Activated CD4-positive, CD25-positive, alpha-beta regulatory T cell treated with anti-CD3 and anti-CD28 coated beads, Interleukin-2, amount 50 U/mL, for 24 hours (primary cell): ENCODE measurements around the gene GLRX.

Experiments used
- ATAC-seq, 2 donors: fragments of 150-1000 bp; cut with Tn5 transposase; one replicate each; pipeline ENCODE4 v1.10.0; 2021; ENCODE audit warnings: mild to moderate bottlenecking in 1 of 2, moderate library complexity in 1 of 2

The GLRX gene

DNA sequence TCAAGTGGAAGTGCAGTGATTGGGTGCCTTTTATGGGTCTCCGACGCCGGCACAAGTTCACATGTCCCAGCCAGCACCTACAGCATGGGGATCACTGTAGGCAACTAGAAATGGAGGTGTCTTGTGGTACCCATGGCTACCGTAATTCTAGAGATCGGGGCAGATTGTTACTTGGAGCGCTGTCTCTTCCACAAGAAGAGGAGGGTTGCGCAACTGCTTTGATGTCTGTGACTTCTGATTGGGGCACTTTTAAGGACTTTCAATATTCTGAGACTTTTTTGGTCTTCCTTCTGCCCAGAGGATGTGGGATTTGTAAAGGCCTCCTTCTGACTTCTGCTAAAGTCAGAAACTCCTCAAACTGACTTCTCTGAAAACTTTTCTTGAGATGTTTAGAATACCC is 41.9 kb downstream of the GLRX start:
- no peak for ATAC-seq

DNA sequence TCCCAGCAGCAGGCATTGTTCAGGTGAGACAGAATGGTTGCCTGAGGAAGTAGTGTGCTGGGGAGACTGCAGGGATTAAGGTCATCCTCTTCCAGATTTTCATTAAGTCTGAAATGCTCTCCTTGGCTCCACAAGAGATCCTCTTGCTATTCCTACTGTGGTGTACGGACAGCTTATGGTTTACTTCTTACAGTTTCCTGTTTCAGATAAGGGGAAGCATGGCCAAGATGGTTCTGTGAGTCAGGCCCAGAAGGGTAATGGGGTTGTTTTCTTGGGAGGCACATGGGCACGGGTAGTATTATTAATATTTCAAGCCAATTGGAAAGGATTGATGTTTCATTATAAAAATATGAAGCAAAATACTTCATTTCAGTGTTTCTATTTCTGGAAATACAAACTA is 42.9 kb downstream of the GLRX start:
- no peak for ATAC-seq

DNA sequence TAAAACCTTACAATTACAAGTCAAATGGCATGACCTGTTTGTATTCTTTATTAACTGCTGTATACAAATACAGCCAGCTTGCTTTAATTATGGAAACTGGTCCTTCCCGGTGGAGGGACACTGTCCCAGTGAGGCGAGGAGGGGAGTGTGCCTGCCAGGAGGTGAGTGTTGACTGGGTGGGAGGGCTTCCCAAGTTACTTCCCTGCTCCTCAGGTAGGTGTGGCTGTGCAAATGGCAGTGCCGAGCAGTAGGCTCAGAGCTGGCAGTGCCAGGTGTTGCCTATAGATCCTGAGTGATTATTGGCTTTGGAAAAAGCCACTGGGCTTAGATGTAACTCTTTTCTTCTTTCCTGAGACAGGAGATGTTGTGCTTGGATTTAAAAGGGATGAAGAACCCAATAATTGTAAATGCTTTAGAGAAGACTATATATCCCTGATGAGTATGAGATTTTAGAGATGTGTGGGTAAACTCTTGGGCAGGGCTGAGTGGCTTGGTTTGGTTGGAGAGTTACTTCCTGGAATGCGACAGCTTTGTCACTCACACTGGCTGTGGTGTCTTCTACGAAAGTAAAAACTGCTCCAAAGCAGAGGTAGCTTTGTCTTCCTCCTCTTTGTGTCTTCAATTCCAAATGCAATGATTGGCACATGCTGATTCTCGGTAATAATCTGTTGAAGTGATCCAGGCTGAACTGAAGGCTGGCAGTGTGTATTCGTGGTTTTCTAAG is 43.7 kb downstream of the GLRX start:
- no peak for ATAC-seq

DNA sequence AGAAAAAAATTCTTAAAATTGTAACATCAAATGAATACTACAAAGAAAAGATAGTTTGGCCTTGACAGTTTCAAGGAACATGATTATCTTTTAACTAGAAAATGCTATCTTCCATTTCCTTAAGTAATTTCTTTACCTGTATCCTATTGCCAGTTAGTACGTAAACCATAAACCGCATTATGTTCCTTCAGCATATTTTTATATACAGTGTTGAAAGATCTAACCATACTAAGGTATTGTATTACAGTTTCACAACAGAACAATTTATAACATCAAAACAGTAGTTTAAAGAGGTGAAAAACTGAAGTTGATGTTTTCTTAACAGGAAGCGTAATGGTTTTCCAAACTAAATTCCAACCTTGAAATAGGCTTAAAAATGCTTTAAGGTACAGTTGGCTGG is 45.1 kb downstream of the GLRX start:
- ATAC-seq, result no peak

DNA sequence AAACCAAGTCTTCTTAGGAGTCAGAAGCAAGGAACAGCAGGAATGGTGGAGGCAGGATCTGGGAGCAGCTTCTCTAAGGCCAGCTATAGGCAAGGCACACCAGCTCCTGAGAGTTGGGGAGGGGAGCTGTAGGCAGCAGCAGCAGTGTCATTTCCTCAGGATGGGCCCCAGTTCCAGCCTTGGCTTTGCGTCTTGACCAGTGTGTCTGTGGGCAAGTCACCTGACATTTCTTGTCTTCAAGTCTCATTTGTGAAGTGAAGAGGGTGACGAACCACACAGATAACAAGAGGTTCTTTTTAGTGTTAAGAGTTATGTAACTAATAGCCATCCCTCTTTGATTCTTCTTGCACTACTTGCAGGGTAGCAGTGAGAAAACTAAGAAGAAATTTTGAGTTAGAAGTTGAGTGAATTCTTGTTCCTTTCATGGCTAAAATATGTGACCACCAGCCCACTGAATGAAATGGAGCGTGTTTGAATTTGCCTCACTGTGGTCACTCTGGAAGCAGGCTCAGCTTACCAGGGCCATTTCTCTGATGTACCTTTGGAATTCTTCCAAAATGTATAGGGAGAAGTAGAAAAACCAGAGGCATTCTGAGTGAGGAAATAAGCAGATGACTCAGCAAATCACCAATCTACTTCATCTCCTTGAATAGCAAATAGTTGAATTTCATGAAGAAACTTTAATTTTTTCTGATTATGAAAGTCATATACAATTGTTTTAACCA is 49.0 kb downstream of the GLRX start:
- no peak for ATAC-seq

DNA sequence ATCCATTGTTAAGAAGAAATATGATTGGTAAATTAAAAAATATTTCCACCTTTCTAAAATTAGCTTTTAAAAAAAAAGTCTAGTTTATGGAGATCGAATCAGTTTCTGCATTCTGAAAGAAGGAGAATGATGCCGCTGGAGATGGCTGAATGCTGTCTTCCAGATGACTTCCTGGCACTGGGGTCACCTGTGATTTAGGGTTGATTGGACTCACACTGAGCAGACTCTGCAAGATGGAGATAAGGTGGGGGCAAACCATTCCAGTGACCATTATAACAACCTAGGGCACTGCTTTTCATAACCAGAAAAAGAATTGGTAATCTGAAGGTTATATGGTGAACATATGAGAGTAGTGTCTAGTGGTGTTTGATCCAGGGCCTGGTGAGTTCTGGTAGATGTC is 50.6 kb downstream of the GLRX start:
- no peak for ATAC-seq

DNA sequence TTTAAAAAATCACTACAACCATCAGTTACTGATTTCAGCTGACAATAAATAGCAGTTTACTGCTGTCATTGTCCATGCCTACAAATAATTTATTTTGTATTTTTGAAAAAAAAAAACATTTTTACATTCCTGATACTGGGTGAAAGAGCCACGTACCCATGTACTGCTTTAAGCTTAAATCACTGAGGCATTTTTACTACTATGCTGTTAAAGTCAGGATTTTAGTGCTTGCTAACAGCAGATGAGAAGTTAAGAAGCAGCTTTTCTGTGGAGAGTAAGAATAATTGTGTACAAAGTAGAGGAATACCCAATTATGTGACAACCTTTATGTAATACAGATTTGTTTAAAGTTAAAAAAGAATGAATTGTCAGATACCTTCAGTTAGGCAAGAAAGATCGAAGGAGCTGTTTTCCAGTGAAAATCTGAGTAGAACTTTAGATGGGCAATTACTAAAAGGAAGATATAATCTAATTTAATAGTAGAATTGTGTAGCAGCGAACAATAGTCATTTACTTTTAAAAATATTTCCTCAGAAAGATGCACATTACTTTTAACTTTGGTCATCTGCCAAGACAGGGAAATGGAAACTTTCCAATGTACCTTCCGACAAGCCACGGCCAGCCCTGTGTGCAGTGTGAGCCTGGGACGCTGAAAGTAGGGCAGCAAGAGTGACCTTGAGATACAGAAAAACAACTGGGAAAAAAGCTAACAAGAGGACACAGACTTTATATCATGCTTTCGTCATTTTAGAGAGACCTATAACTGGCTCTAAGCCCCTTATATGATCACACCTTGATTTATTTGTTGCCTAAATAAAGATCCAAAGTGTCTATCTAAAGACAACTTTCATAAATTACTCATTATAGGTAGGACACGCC is 51.5 kb downstream of the GLRX start:
- no peak for ATAC-seq

DNA sequence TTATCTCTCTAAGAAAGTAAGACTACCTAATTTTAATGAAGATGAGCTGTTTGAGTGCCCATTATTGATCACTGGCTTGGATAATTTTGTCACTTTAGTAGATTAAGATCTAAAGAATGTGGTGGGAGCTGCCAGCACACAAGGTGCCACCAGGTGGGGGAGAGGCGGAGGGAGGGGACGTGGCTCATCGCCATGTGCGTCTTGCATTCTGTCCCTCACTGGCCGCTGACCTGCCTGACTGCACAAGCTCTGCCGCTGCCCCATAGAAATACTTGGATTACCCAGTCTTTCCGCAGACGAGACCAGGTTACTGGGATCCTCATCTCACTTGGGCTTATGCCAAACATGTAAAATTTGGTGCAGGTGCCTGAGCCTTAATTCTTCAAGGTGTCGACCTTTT is 53.8 kb downstream of the GLRX start:
- no peak for ATAC-seq

DNA sequence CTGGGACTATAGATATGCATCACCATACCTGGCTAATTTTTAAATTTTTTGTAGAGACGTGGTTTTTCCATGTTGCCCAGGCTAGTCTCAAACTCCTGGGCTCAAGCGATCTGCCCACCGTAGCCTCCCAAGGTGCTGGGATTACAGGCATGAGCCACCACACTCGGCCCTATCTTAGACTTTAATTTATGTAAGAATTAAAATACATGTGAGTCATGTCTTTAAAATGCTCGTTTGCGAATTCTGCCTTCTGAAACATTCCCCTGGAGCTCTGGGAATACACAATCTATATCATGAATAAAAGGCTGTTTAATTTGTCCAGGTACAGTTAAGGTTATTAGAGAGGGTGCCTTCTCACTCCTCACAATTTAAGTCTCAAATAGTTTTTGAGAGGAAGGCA is 58.6 kb downstream of the GLRX start:
- ATAC-seq, result no peak
